GM23338 (cell line): ENCODE data around the gene SPATA33. TPM values are rescaled to one million over a fixed set of nuclear protein-coding genes. Genes with fewer than 3 reads are reported as not detected.

Source experiments
- ATAC-seq: fragments of 200-7000 bp; cut with Tn5 transposase; 3 replicates; pipeline ENCODE4 v1.9.1; 2020
- DNase-seq: peaks from one replicate; pipeline ENCODE4 v3.0.0-alpha.2; 2015; ENCODE audit warnings: low spot score
- H2AFZ ChIP-seq: fragments of 200-600 bp; sonication (generic); 2 replicates; pipeline ENCODE4 v1.8.0; 2016; ENCODE audit warnings: antibody characterized with exemption, mild to moderate bottlenecking, moderate library complexity
- H3F3A ChIP-seq: fragments of 200-600 bp; sonication (generic); replicated peaks from 2 replicates; pipeline ENCODE4 v1.8.0; 2017; ENCODE audit warnings: antibody characterized with exemption, mixed run types, low read depth
- H3K27ac ChIP-seq: fragments of 200-600 bp; sonication (generic); 2 replicates; pipeline ENCODE4 v1.6.1; 2016; ENCODE audit warnings: low read depth
- H3K27me3 ChIP-seq: fragments of 200-600 bp; sonication (generic); 2 replicates; pipeline ENCODE4 v1.8.0; 2016; ENCODE audit warnings: mild to moderate bottlenecking, mixed run types, moderate library complexity; ENCODE audit not compliant: insufficient read depth
- H3K36me3 ChIP-seq: fragments of 200-600 bp; sonication (generic); 2 replicates; pipeline ENCODE4 v1.8.0; 2016; ENCODE audit warnings: mild to moderate bottlenecking; ENCODE audit not compliant: insufficient read depth
- H3K4me1 ChIP-seq: fragments of 200-600 bp; sonication (generic); 2 replicates; pipeline ENCODE4 v1.8.0; 2016; ENCODE audit warnings: mild to moderate bottlenecking, moderate library complexity; ENCODE audit not compliant: insufficient read depth
- H3K4me2 ChIP-seq: fragments of 200-600 bp; sonication (generic); 2 replicates; pipeline ENCODE4 v1.7.1; 2017; ENCODE audit warnings: mixed run types
- H3K4me3 ChIP-seq: fragments of 200-600 bp; sonication (generic); 2 replicates; pipeline ENCODE4 v1.6.1; 2016; ENCODE audit warnings: mixed run types
- H3K79me2 ChIP-seq: fragments of 200-600 bp; sonication (generic); replicated peaks from 2 replicates; pipeline ENCODE4 v1.8.0; 2017; ENCODE audit warnings: mild to moderate bottlenecking; ENCODE audit not compliant: insufficient read depth
- H3K9me2 ChIP-seq: fragments of 200-600 bp; sonication (generic); 2 replicates; pipeline ENCODE4 v1.8.0; 2017; ENCODE audit not compliant: insufficient read depth
- H4K20me1 ChIP-seq: fragments of 200-600 bp; sonication (generic); replicated peaks from 2 replicates; pipeline ENCODE4 v1.8.0; 2017; ENCODE audit warnings: mild to moderate bottlenecking; ENCODE audit not compliant: insufficient read depth
- H3K27ac Mint-ChIP-seq: 2 replicates; pipeline ENCODE4 v1.8.0; 2020; ENCODE audit warnings: inconsistent platforms, mild to moderate bottlenecking, moderate library complexity, mixed read lengths
- H3K27me3 Mint-ChIP-seq: 3 replicates; pipeline ENCODE4 v1.8.0; 2022; ENCODE audit warnings: low read depth, mild to moderate bottlenecking, moderate library complexity, mixed read lengths, inconsistent platforms; ENCODE audit not compliant: insufficient read depth, poor library complexity
- H3K36me3 Mint-ChIP-seq: 3 replicates; pipeline ENCODE4 v1.8.0; 2021; ENCODE audit warnings: low read depth, mild to moderate bottlenecking, inconsistent platforms, moderate library complexity, mixed read lengths
- H3K4me1 Mint-ChIP-seq: 3 replicates; pipeline ENCODE4 v1.8.0; 2020; ENCODE audit warnings: mild to moderate bottlenecking, inconsistent platforms, mixed read lengths
- H3K4me3 Mint-ChIP-seq: 3 replicates; pipeline ENCODE4 v1.8.0; 2021; ENCODE audit warnings: moderate library complexity, mild to moderate bottlenecking, inconsistent platforms, mixed read lengths
- H3K9me3 Mint-ChIP-seq: 3 replicates; pipeline ENCODE4 v1.8.0; 2020; ENCODE audit warnings: moderate library complexity, mild to moderate bottlenecking, inconsistent platforms, mixed read lengths
- CREB1 ChIP-seq: fragments of 250-450 bp; sonication (Bioruptor Pico); IDR thresholded peaks from 2 replicates; pipeline ENCODE4 v1.5.0; 2020; ENCODE audit warnings: low read depth, mild to moderate bottlenecking, moderate library complexity
- EZH2 ChIP-seq: fragments of 200-600 bp; sonication (generic); IDR thresholded peaks from one replicate; pipeline ENCODE4 v1.8.0; 2017; ENCODE audit warnings: antibody characterized with exemption, mild to moderate bottlenecking, low read depth; ENCODE audit not compliant: unreplicated experiment
- EZH2phosphoT487 ChIP-seq: fragments of 200-600 bp; sonication (generic); IDR thresholded peaks from one replicate; pipeline ENCODE4 v1.8.1; 2018; ENCODE audit warnings: antibody characterized with exemption; ENCODE audit not compliant: unreplicated experiment
- NANOG ChIP-seq: IDR thresholded peaks from 2 replicates; pipeline ENCODE4 v1.6.1; 2016; ENCODE audit warnings: antibody characterized with exemption, borderline replicate concordance
- POLR2AphosphoS5 ChIP-seq: IDR thresholded peaks from 2 replicates; pipeline ENCODE4 v1.6.1; 2016; ENCODE audit warnings: antibody characterized with exemption, low read depth
- STAT1 ChIP-seq: IDR thresholded peaks from one replicate; pipeline ENCODE4 v1.6.1; 2016; ENCODE audit warnings: antibody characterized with exemption; ENCODE audit not compliant: unreplicated experiment
- ZNF114 ChIP-seq: fragments of 250-450 bp; sonication (Bioruptor Pico); IDR thresholded peaks from 2 replicates; pipeline ENCODE4 v1.5.0; 2020; ENCODE audit warnings: mild to moderate bottlenecking, moderate library complexity
- ZNF331 ChIP-seq: fragments of 250-450 bp; sonication (Bioruptor Pico); IDR thresholded peaks from 2 replicates; pipeline ENCODE4 v1.5.0; 2020; ENCODE audit warnings: low read depth, mild to moderate bottlenecking, moderate library complexity
- polyA plus RNA-seq: library from polyadenylated mRNA; unstranded; fragments of >200 nt; fragmentation: Nextera tagmentation; extraction: Ambion mirVana; gene quantifications from 2 replicates; pipeline ENCODE4 v1.2.1, GENCODE V29; 2016
- total RNA-seq: library from RNA; depleted of rRNA; stranded (reverse); fragments of >200 nt; shearing (Covaris generic); gene quantifications from 2 replicates; pipeline ENCODE4 v1.2.3, GENCODE V29; 2014
- TF ChIP-seq, protein P1 (sequence below): IDR thresholded peaks from 2 replicates; pipeline ENCODE4 v1.6.1; 2016; ENCODE audit warnings: antibody characterized with exemption
- TF ChIP-seq, protein P2 (sequence below): IDR thresholded peaks from one replicate; pipeline ENCODE4 v1.6.1; 2018; ENCODE audit warnings: antibody characterized with exemption; ENCODE audit not compliant: unreplicated experiment
- TF ChIP-seq, protein P3 (sequence below), 2 experiments: fragments of 200-600 bp in 1 of 2; sonication (generic) in 1 of 2; conservative IDR thresholded peaks; 2 replicates each; pipeline versions ENCODE4 v1.5.1 to v1.6.1; 2016 to 2017; ENCODE audit warnings: antibody characterized with exemption in 2 of 2, low read depth in 2 of 2, mild to moderate bottlenecking in 2 of 2, moderate library complexity in 1 of 2

SPATA33 gene
- total and polyA plus RNA-seq, 2 experiments from 2014 or later = 5.8 to 17.4 TPM

DNA sequence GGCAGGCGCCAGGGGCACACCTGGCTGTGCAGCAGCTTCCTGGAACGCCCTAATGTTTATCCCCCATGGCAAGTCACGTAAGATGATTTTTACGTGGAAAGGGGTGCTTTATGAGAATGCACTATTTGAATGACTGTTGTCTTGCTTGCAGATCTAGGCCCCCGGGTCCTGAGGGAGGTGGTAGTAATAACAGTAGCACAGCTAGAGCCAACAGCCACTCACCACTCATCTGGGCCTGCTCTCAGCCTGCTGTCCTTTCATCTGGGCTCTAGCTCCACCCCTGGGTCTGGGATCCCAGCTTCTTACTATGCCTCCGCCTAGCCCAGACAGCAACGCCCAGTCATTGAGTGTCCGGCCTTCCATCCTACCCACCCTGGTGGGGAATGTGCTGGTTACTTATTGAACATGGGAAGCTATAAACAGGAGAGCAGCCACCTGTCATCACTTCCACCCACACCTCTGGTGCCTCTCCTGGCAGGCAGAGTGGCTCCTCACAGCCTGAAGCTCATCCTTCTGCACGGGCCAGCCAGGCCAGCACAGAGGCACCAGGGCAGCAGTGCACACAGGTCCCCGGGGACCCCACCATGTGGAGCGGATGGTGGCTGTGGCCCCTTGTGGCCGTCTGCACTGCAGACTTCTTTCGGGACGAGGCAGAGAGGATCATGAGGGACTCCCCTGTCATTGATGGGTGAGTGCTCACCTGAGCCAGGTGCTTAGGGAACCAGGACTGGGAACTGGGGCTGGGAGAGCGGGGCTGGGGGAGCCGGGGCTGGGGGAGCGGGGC, 27.6 kb upstream of the SPATA33 start:
- H3K4me2 ChIP-seq = no peak overlapping the region
- H3K4me3 ChIP-seq = no peak overlapping the region
- Mint-ChIP-seq H3K4me3 (no peak overlapping the region), H3K4me1 (peaks cover 4% of the 10 kb centered on the region; the same call in 2 of the 3 replicates), H3K36me3 (no peaks in the 10 kb centered on the region), H3K27me3 (peaks cover 17% of the 10 kb centered on the region), H3K9me3 (no peaks in the 10 kb centered on the region), H3K27ac (no peak overlapping the region)
- 0 out of 2 replicates have a peak, but pooled peaks cover 3% of the 10 kb centered on the region for H3K4me1 ChIP-seq
- no peak for DNase-seq
- H3K79me2 ChIP-seq = no peaks in the 10 kb centered on the region
- H3K36me3 ChIP-seq = no peaks in the 10 kb centered on the region
- H2AFZ ChIP-seq = no peak overlapping the region
- H3K9me2 ChIP-seq = no peaks in the 10 kb centered on the region
- no peaks in the 10 kb centered on the region for H4K20me1 ChIP-seq
- H3F3A ChIP-seq = no peaks in the 10 kb centered on the region
- ATAC-seq = no peak
- H3K27me3 ChIP-seq = no peaks in the 10 kb centered on the region
- TF ChIP-seq, protein P1, sequence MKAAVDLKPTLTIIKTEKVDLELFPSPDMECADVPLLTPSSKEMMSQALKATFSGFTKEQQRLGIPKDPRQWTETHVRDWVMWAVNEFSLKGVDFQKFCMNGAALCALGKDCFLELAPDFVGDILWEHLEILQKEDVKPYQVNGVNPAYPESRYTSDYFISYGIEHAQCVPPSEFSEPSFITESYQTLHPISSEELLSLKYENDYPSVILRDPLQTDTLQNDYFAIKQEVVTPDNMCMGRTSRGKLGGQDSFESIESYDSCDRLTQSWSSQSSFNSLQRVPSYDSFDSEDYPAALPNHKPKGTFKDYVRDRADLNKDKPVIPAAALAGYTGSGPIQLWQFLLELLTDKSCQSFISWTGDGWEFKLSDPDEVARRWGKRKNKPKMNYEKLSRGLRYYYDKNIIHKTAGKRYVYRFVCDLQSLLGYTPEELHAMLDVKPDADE = no peak
- TF ChIP-seq NANOG = no peak
- no peak for TF ChIP-seq ZNF114 (CRISPR knock-in tag)
- no peak for TF ChIP-seq CREB1 (CRISPR knock-in tag)
- no peak for TF ChIP-seq STAT1
- TF ChIP-seq POLR2AphosphoS5 = no peak
- TF ChIP-seq, protein P2, sequence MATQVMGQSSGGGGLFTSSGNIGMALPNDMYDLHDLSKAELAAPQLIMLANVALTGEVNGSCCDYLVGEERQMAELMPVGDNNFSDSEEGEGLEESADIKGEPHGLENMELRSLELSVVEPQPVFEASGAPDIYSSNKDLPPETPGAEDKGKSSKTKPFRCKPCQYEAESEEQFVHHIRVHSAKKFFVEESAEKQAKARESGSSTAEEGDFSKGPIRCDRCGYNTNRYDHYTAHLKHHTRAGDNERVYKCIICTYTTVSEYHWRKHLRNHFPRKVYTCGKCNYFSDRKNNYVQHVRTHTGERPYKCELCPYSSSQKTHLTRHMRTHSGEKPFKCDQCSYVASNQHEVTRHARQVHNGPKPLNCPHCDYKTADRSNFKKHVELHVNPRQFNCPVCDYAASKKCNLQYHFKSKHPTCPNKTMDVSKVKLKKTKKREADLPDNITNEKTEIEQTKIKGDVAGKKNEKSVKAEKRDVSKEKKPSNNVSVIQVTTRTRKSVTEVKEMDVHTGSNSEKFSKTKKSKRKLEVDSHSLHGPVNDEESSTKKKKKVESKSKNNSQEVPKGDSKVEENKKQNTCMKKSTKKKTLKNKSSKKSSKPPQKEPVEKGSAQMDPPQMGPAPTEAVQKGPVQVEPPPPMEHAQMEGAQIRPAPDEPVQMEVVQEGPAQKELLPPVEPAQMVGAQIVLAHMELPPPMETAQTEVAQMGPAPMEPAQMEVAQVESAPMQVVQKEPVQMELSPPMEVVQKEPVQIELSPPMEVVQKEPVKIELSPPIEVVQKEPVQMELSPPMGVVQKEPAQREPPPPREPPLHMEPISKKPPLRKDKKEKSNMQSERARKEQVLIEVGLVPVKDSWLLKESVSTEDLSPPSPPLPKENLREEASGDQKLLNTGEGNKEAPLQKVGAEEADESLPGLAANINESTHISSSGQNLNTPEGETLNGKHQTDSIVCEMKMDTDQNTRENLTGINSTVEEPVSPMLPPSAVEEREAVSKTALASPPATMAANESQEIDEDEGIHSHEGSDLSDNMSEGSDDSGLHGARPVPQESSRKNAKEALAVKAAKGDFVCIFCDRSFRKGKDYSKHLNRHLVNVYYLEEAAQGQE = no peak
- TF ChIP-seq, protein P3, sequence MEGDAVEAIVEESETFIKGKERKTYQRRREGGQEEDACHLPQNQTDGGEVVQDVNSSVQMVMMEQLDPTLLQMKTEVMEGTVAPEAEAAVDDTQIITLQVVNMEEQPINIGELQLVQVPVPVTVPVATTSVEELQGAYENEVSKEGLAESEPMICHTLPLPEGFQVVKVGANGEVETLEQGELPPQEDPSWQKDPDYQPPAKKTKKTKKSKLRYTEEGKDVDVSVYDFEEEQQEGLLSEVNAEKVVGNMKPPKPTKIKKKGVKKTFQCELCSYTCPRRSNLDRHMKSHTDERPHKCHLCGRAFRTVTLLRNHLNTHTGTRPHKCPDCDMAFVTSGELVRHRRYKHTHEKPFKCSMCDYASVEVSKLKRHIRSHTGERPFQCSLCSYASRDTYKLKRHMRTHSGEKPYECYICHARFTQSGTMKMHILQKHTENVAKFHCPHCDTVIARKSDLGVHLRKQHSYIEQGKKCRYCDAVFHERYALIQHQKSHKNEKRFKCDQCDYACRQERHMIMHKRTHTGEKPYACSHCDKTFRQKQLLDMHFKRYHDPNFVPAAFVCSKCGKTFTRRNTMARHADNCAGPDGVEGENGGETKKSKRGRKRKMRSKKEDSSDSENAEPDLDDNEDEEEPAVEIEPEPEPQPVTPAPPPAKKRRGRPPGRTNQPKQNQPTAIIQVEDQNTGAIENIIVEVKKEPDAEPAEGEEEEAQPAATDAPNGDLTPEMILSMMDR (conservative IDR thresholded peaks at IDR 0.05; ENCODE audit: low read depth in 2 of 2) = no peak
- TF ChIP-seq EZH2 = no peak
- TF ChIP-seq ZNF331 (CRISPR knock-in tag) = no peak
- no peak for TF ChIP-seq EZH2phosphoT487
- no peak overlapping the region for H3K27ac ChIP-seq
